ENCODE data around the gene C1orf50. TPM values are rescaled to one million over a fixed set of nuclear protein-coding genes. Genes with fewer than 3 reads are reported as not detected.

C1orf50 gene
- total RNA-seq, 4 donors from 2014 or later = 2.9 to 8.3 (median 4.1) TPM

DNA sequence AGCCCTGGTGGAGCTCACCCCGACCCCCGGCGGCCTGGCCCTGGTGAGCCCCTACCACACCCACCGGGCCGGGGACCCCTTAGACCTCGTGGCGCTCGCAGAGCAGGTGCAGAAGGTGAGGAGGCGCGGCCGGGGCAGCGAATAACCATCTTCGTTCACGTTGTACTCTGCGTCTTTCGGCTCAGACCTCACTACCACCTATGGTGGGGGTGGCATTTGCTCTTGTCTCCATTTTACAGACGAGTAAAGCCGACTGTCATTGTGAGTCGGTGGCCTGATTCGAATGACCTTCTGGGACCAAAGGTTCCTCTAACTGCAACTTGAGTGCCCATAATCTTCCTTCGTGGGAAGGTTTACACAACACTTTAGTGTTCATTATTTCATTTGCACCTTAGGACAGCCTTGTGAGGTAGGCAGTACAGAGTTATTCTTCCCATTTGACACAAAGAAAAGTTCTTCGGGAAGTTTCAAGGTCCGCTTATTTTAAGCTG is 506 bp downstream of the C1orf50 start:
- TF ChIP-seq, protein P1, sequence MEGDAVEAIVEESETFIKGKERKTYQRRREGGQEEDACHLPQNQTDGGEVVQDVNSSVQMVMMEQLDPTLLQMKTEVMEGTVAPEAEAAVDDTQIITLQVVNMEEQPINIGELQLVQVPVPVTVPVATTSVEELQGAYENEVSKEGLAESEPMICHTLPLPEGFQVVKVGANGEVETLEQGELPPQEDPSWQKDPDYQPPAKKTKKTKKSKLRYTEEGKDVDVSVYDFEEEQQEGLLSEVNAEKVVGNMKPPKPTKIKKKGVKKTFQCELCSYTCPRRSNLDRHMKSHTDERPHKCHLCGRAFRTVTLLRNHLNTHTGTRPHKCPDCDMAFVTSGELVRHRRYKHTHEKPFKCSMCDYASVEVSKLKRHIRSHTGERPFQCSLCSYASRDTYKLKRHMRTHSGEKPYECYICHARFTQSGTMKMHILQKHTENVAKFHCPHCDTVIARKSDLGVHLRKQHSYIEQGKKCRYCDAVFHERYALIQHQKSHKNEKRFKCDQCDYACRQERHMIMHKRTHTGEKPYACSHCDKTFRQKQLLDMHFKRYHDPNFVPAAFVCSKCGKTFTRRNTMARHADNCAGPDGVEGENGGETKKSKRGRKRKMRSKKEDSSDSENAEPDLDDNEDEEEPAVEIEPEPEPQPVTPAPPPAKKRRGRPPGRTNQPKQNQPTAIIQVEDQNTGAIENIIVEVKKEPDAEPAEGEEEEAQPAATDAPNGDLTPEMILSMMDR (IDR thresholded peaks at IDR 0.05; ENCODE audit: low read depth) = no peak

DNA sequence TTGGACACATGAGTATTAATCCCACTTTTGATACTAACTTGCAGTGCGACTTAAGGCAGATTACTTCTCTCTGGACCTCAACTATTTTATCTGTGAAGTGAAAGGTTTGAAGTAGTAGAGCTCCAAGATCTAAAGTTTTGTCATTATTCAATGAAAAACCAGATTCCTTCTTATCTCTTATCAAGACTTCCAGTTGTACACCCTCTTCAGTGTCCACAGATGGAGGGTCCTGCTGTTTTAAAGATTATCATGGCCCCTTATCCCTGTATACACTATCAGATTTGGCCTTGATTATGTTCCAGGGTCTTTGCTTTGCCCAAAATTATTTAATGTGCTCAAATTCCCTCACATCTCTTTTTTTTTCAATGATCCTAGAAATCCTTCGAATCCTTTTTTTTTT is 1.1 kb downstream of the C1orf50 start:
- TF ChIP-seq, protein P1 (IDR thresholded peaks at IDR 0.05; ENCODE audit: low read depth) = no peak

DNA sequence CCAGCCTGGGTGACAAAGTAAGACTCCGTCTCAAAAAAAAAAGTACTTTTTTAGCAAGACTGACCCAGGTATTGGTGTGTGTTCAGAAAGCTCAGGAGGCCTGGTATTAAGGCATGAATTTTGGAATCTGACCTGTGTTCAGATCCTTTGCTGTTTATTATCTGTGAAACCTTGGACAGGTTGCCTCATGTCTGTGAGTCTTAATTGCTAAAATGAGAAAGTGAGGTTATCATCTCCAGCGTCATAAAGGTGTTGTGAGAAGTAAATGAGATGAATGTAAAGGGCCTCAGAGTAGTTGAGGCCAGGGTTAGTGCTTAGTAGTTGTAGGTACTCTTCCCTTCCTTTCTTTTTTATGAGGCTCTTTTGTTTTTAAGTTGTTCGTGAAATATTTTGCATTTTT is 2.8 kb downstream of the C1orf50 start:
- TF ChIP-seq, protein P1 (IDR thresholded peaks at IDR 0.05; ENCODE audit: low read depth) = no peak

DNA sequence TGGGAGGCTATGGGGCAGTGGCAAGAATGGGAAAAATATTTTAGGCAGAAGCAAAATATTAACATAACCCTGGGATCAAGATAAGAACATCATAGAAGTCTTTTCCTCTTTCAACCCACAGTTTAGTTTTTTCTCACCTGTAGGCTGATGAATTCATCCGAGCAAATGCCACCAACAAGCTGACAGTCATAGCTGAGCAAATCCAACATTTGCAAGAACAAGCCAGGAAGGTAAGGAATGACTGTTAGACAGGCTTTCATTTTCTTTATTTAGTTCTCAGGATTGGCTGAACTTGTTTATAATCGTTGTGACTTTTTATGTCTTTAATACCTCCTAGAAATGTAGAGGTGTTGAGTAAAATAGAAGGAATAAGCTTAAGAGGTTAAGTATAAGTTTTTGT is 6.4 kb downstream of the C1orf50 start:
- TF ChIP-seq, protein P1 (IDR thresholded peaks at IDR 0.05; ENCODE audit: low read depth) = no peak

DNA sequence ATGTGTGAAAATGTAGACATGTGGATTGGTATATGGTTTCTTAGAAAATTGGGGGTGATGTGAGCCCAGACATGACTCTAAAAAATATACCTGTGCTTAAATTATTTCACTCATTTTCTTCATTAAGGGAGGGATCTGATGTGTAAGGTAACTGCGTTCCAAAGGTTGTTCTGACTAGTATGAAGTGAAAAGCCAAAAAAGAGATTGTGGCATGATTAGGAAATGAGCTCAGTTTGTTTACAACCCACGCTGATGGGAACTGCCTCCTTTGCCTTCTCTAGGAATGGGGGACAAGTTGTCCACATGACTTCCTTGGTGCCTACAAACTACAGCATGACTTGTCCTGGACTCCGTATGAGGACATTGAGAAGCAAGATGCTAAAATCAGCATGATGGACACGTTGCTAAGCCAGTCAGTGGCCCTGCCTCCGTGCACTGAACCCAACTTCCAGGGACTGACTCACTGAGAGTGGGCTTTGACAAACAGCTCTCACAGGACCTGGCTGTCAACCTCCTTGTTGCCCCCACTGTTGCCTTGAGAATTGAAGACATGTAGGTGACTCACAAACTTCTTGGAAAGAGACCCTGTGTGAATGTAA is 8.0 kb downstream of the C1orf50 start:
- TF ChIP-seq, protein P1 (IDR thresholded peaks at IDR 0.05; ENCODE audit: low read depth) = no peak

DNA sequence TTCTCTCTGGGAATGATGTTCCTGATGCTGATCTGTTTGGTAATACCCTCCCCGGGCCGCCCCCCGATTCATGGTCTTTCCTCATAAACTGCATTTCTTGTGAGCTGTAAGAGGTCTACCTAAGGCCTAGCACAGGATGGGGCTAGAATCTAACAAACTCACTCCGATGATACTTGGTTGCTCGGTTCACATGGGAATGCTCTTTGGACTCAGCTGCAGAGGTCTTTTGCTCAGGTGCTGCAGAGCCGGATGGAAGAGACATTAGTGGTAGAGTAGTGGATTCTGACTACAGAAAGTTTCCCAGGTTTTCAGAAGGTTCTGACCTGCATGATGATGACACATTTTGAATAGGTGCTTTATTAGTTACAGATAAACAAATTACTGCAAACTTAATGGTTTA is 9.5 kb downstream of the C1orf50 start:
- TF ChIP-seq, protein P1 (IDR thresholded peaks at IDR 0.05; ENCODE audit: low read depth) = no peak

DNA sequence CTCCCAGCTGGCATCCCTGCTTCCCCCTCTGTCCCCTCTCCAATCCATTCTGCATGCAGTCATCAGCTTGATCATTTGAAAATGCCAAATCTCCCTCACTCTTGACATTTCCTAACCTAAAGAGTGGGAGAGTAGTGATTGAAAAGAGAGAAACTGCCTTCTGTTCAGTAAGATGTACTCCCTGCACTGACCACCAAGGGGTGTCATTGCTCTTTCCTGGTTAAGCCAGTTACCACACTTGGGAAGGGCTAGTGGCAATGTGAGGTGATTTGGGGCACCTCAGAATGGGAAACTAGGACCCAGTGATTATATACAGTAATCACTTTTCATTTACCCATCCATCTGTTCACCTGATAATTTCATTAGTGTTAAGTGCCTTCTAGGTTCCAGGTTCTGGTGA is 10.8 kb downstream of the C1orf50 start:
- TF ChIP-seq, protein P1 (IDR thresholded peaks at IDR 0.05; ENCODE audit: low read depth) = no peak
